Kidney (tissue), 22 donors: Measurements from ENCODE around the gene TXLNB. TPM values are rescaled to one million over a fixed set of nuclear protein-coding genes. Genes with fewer than 3 reads are reported as not detected.

ENCODE experiments used
- DNase-seq, 5 donors: peaks; one replicate each; pipeline ENCODE4 v3.0.0-alpha.2; 2013 to 2020
- FAIRE-seq: peaks from 2 replicates; lab custom pipeline; 2012; peaks lifted over from hg19 to GRCh38; lab: Jason Lieb, UNC
- H3K27ac ChIP-seq, 2 donors: one replicate each; pipeline ENCODE4 v1.7.0; 2013; ENCODE audit warnings: low read depth in 2 of 2, low read length in 2 of 2, inconsistent platforms in 1 of 2
- H3K27me3 ChIP-seq: one replicate; pipeline ENCODE4 v1.7.1; 2013; ENCODE audit warnings: low read length, inconsistent platforms; ENCODE audit not compliant: control insufficient read depth, insufficient read depth
- H3K36me3 ChIP-seq, 3 donors: one replicate each; pipeline versions ENCODE4 v1.7.0 to v1.7.1; 2013; ENCODE audit warnings: low read length in 3 of 3, control low read depth in 1 of 3, inconsistent platforms in 1 of 3; ENCODE audit not compliant: insufficient read depth in 3 of 3, control insufficient read depth in 2 of 3
- H3K4me1 ChIP-seq, 3 donors: one replicate each; pipeline versions ENCODE4 v1.7.0 to v1.7.1; 2013; ENCODE audit warnings: low read length in 3 of 3, inconsistent platforms in 1 of 3, low read depth in 1 of 3; ENCODE audit not compliant: control insufficient read depth in 2 of 3, insufficient read depth in 2 of 3
- H3K4me3 ChIP-seq, 3 donors: one replicate each; pipeline versions ENCODE4 v1.7.0 to v1.8.1; 2013; ENCODE audit warnings: low read length in 3 of 3, control low read depth in 1 of 3, inconsistent platforms in 1 of 3
- H3K9ac ChIP-seq, 3 donors: one replicate each; pipeline versions ENCODE4 v1.7.0 to v1.7.1; 2013; ENCODE audit warnings: low read length in 3 of 3, control low read depth in 1 of 3, inconsistent platforms in 1 of 3
- H3K9me3 ChIP-seq, 3 donors: one replicate each; pipeline versions ENCODE4 v1.7.0 to v1.7.1; 2013; ENCODE audit warnings: low read length in 3 of 3, control low read depth in 1 of 3, inconsistent platforms in 1 of 3; ENCODE audit not compliant: control insufficient read depth in 2 of 3, insufficient read depth in 1 of 3
- CTCF ChIP-seq: IDR thresholded peaks from 3 replicates; pipeline ENCODE4 v1.5.1; 2012; ENCODE audit warnings: mild to moderate bottlenecking, moderate library complexity, borderline replicate concordance; ENCODE audit not compliant: insufficient read depth; ENCODE audit errors: extremely low read depth
- intact Hi-C: fragments of 100-400 bp; cut with DNase I; formaldehyde crosslinking; loops from one replicate; pipeline ENCODE4 v1.11.1; 2022
- long read RNA-seq, 10 donors: library from polyadenylated mRNA in 1 of 10; unstranded in 1 of 10; transcript quantifications; one replicate each; pipeline ENCODE4 v2.0.0 and lab custom pipeline, GENCODE V29; 2021 to 2026
- polyA plus RNA-seq: library from polyadenylated mRNA; stranded (reverse); fragments of 350-450 nt; fragmentation: Illumina TruSeq; extraction: RNeasy Lipid Tissue Mini Kit (QIAGEN cat#74804); gene quantifications from one replicate; pipeline ENCODE4 v1.2.3, GENCODE V29; 2014; ENCODE audit warnings: low read depth, low replicate concordance; ENCODE audit not compliant: insufficient read depth
- total RNA-seq: library from RNA; stranded (reverse); fragmentation: NEBNext Ultra II Directional; extraction: Animal tissue kit (Norgen Biotek cat#: 25700); gene quantifications from one replicate; pipeline ENCODE4 v1.2.1, GENCODE V29; 2021
- donor health status: control.
- donor health status: control.
- donor health status: control.
- donor health status: control.
- donor health status: control.
- donor health status: DM: yes; HTN: yes; CAD: no.
- donor health status: Normal renal cell carcinoma (clear cell type).

TXLNB gene
- total RNA-seq (0.66 TPM), polyA plus RNA-seq (0.13 TPM)
- long read RNA-seq, donor 1, result 0 reads
- long read RNA-seq, donor 2, result 0 reads
- long read RNA-seq, donor 3, result 0 reads
- long read RNA-seq, donor 4, result 0 reads
- long read RNA-seq, donor 5, result 0 reads
- long read RNA-seq, donor 6, result 0 reads
- long read RNA-seq, donor 7, result 0 reads
- long read RNA-seq, donor 8, result 0 reads
- long read RNA-seq, donor 9, result 0 reads
- long read RNA-seq, donor 10, result 0 reads

DNA sequence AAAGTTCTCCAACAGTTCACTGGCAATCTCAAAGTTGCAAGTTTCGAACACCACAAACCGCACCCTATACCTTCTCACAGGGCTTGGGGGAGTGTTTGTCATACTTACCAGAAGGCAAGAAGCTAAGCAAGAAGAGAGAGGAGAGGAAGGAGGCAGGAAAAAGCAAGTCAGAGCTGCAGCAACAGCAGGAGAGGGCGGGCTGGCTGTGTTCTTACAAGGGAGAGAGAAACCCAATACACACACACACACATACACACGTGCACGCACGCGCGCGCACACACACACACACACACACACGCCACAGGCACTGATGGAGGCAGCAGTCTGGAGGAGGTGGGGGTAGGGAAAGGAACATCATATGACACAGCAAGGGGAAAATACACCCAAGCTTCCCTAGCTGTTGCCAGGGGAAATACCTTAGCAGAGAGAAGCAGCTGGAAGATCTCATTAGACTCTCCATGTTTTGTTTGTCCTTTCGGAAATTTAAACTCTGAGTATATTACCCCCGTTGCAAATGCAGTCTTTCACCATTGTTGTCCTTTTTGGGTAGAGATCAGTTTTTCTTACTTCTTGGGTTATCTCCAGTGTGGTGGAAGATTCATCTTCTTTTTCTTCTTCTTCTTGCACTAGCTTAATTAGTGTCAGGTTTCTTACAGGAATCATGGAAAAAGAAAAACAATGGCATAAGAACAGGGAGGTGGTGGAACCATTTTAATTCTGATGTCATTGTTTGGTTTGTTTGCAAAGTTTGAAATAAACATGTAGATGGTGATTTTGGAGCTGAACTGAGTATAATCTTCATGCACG lies at the start of gene TXLNB:
TSS of gene TXLNB (minus strand) at position 186 of the 807 bp plus-strand sequence. CDS start 3,099 bp downstream, outside the sequence.
- Histone ChIP-seq H3K36me3 (no peaks in the 10 kb centered on the region), H3K27me3 (no peaks in the 10 kb centered on the region), H3K27ac (peak within 1 kb of the TSS in 1 of 2 donors; percentile 13), H3K9ac (peak within 1 kb of the TSS in 2 of 3 donors; percentile 18 to 30), H3K4me1 (peaks cover 0 to 6% (median 4%) of the 10 kb centered on the region in 3 donors), H3K4me3 (peak within 1 kb of the TSS in 2 of 3 donors; percentile 11 to 56), H3K9me3 (no peaks in the 10 kb centered on the region)
- no peak for FAIRE-seq
- intact Hi-C loops, result no loop called here
- peak; percentile 89 to 94 (median 93) for DNase-seq
- no peak for TF ChIP-seq CTCF

- TF ChIP-seq CTCF, result no peak
- no peak overlapping the region for H3K4me3 ChIP-seq
- H3K9me3 ChIP-seq, result no peaks in the 10 kb centered on the region
- H3K27ac ChIP-seq, result no peak overlapping the region
- H3K9ac ChIP-seq, result no peak overlapping the region
- FAIRE-seq (no peak), DNase-seq (no peak)
- no peaks in the 10 kb centered on the region for H3K27me3 ChIP-seq
- intact Hi-C loops, result no loop called here
- no peaks in the 10 kb centered on the region for H3K4me1 ChIP-seq
- no peaks in the 10 kb centered on the region for H3K36me3 ChIP-seq
These were observed 49.3 kb upstream of the TXLNB start for GRCh38 chr6:139341060-139341459.

- no peak overlapping the region for H3K27ac ChIP-seq
- H3K4me1 ChIP-seq, result no peaks in the 10 kb centered on the region
- DNase-seq (no peak), FAIRE-seq (no peak)
- no peak overlapping the region for H3K9ac ChIP-seq
- no peaks in the 10 kb centered on the region for H3K9me3 ChIP-seq
- TF ChIP-seq CTCF, result no peak
- intact Hi-C loops, result no loop called here
- H3K36me3 ChIP-seq, result no peaks in the 10 kb centered on the region
- H3K4me3 ChIP-seq, result no peak overlapping the region
- no peaks in the 10 kb centered on the region for H3K27me3 ChIP-seq
These were observed 47.0 kb upstream of the TXLNB start for GRCh38 chr6:139338795-139339194.
